Activated CD8-positive, alpha-beta T cell treated with anti-CD3 and anti-CD28 coated beads for 36 hours (primary cell): Measurements from ENCODE around the gene IL17RB. TPM values are rescaled to one million over a fixed set of nuclear protein-coding genes. Genes with fewer than 3 reads are reported as not detected.

Source experiments
- ATAC-seq: fragments of 200-7000 bp; cut with Tn5 transposase; one replicate; pipeline ENCODE4 v1.10.0; 2021; ENCODE audit warnings: mild to moderate bottlenecking, moderate library complexity
- CTCF ChIA-PET: fragments of 350-600 bp; sonication (Branson Sonifier 250); formaldehyde crosslinking; loops from one replicate; lab custom pipeline; 2021; ENCODE audit warnings: antibody characterized with exemption; lab: Charles Lee
- POLR2A ChIA-PET: fragments of 350-600 bp; sonication (Branson Sonifier 250); formaldehyde crosslinking; loops from one replicate; lab custom pipeline; 2021; ENCODE audit warnings: antibody characterized with exemption; lab: Charles Lee
- DNase-seq: peaks from one replicate; pipeline ENCODE4 v3.0.0-alpha.2; 2020
- H3K27ac Mint-ChIP-seq: one replicate; pipeline ENCODE4 v1.8.0; 2021; ENCODE audit warnings: mild to moderate bottlenecking, mixed read lengths
- H3K27me3 Mint-ChIP-seq: one replicate; pipeline ENCODE4 v1.8.0; 2021; ENCODE audit warnings: mixed read lengths
- H3K36me3 Mint-ChIP-seq: one replicate; pipeline ENCODE4 v1.8.0; 2021; ENCODE audit warnings: low read depth, mixed read lengths
- H3K4me1 Mint-ChIP-seq: one replicate; pipeline ENCODE4 v1.8.0; 2021; ENCODE audit warnings: low read depth, mixed read lengths
- H3K4me3 Mint-ChIP-seq: one replicate; pipeline ENCODE4 v1.8.0; 2021; ENCODE audit warnings: mild to moderate bottlenecking, moderate library complexity, mixed read lengths
- H3K9me3 Mint-ChIP-seq: one replicate; pipeline ENCODE4 v1.8.0; 2021; ENCODE audit warnings: mixed read lengths
- CTCF ChIP-seq: fragments of 200-600 bp; IDR thresholded peaks from one replicate; pipeline ENCODE4 v1.8.0; 2022; ENCODE audit warnings: antibody characterized with exemption, mild to moderate bottlenecking
- intact Hi-C: fragments of 100-400 bp; cut with micrococcal nuclease; formaldehyde crosslinking; loops from one replicate; pipeline ENCODE4 v1.10.0; 2022
- total RNA-seq, 2 experiments: library from RNA; stranded (reverse); gene quantifications; one replicate each; pipeline ENCODE4 v1.2.3, GENCODE V29; 2021

Gene IL17RB
- total RNA-seq, 2 experiments from 2014 or later: not detected

DNA sequence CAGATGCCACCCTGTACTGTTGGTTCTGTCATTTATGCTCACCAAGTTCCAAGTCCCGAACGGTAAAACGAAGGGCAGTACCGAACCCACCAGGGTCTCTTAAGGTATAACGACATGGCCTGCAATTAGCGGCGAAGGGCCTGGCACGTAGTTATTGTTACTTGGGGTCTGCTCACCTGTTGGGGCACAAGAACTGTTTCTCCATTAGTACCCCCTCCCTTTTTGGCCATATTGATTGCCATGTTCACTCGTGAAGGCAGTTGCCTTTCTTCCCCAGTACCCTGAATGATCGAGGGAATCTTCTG, 435 bp downstream of the IL17RB start:
- H3K36me3 Mint-ChIP-seq: no peaks in the 10 kb centered on the region

GRCh38 chr3:53849916-53850315, 3.5 kb downstream of the IL17RB start:
- Mint-ChIP-seq H3K27ac (no peak overlapping the region), H3K36me3 (no peaks in the 10 kb centered on the region), H3K4me1 (no peaks in the 10 kb centered on the region), H3K9me3 (no peaks in the 10 kb centered on the region), H3K27me3 (peaks cover 21% of the 10 kb centered on the region), H3K4me3 (no peak overlapping the region)
- no peak for TF ChIP-seq CTCF
- intact Hi-C loops: no loop called here
- POLR2A ChIA-PET: no interaction called here
- DNase-seq (no peak), ATAC-seq (no peak)
- CTCF ChIA-PET: no interaction called here

More for the DNA sequence above, 435 bp downstream of the IL17RB start:
- intact Hi-C loops: no loop called here
- Mint-ChIP-seq H3K9me3 (no peaks in the 10 kb centered on the region), H3K27me3 (peaks cover 37% of the 10 kb centered on the region), H3K27ac (no peak overlapping the region), H3K4me1 (no peaks in the 10 kb centered on the region), H3K4me3 (peak overlapping the region; percentile 42)
- CTCF ChIA-PET: no interaction called here
- POLR2A ChIA-PET: interaction anchor here (0.8 kb wide), 1 partner anchor 19 kb away, joined by 3 read pairs; no protein-coding TSS in a partner anchor
- no peak for ATAC-seq
- no peak for DNase-seq
- TF ChIP-seq CTCF: no peak

GRCh38 chr3:53850895-53851294, 4.5 kb downstream of the IL17RB start:
- no peak for DNase-seq
- intact Hi-C loops: no loop called here
- no peak for TF ChIP-seq CTCF
- POLR2A ChIA-PET: no interaction called here
- Mint-ChIP-seq H3K36me3 (no peaks in the 10 kb centered on the region), H3K27ac (no peak overlapping the region), H3K27me3 (peaks cover 14% of the 10 kb centered on the region), H3K4me3 (no peak overlapping the region), H3K9me3 (no peaks in the 10 kb centered on the region), H3K4me1 (no peaks in the 10 kb centered on the region)
- CTCF ChIA-PET: no interaction called here
- no peak for ATAC-seq

DNA sequence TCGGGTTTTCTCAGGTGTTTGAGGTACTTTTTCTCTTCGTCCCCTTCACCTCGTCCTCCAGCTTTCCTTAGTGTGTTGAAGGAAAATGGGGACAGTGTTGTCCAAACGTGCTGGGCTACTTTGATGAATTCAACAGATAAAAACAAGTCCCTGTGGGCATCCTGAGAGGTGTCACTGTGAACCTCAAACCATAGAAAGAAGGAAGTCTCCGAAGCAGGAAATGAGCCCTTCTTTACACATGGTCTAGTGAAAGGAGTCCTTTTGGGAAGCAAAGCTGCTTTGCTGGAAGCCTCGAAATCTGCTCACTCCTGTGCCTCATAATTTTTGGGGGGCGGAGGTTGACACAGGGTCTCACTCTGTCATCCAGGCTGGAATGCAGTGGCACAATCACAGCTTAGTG, 10.6 kb downstream of the IL17RB start:
- H3K9me3 Mint-ChIP-seq: no peaks in the 10 kb centered on the region
- H3K27ac Mint-ChIP-seq: no peak overlapping the region
- no peak overlapping the region for H3K4me3 Mint-ChIP-seq
- POLR2A ChIA-PET: interaction anchor here (1.0 kb wide), 1 partner anchor 35 kb away, joined by 4 read pairs; the partner anchor contains the start of gene SELENOK
- H3K27me3 Mint-ChIP-seq: no peaks in the 10 kb centered on the region
- CTCF ChIA-PET: interaction anchor here (0.8 kb wide), 1 partner anchor 12 kb away, joined by 3 read pairs; no protein-coding TSS in a partner anchor
- H3K36me3 Mint-ChIP-seq: peaks cover 4% of the 10 kb centered on the region
- TF ChIP-seq CTCF: no peak
- ATAC-seq: no peak
- intact Hi-C loops: no loop called here
- H3K4me1 Mint-ChIP-seq: no peaks in the 10 kb centered on the region
- no peak for DNase-seq

GRCh38 chr3:53858096-53858741, 11.9 kb downstream of the IL17RB start:
- H3K9me3 Mint-ChIP-seq: no peaks in the 10 kb centered on the region
- TF ChIP-seq CTCF: no peak
- no peak for ATAC-seq
- no peak overlapping the region for H3K27ac Mint-ChIP-seq
- CTCF ChIA-PET: no interaction called here
- no peaks in the 10 kb centered on the region for H3K4me1 Mint-ChIP-seq
- POLR2A ChIA-PET: no interaction called here
- peaks cover 10% of the 10 kb centered on the region for H3K36me3 Mint-ChIP-seq
- no peak for DNase-seq
- intact Hi-C loops: no loop called here
- no peak overlapping the region for H3K4me3 Mint-ChIP-seq
- H3K27me3 Mint-ChIP-seq: no peaks in the 10 kb centered on the region
